GM19463 (cell line): ENCODE measurements around the gene SCYGR6.
A peak's percentile ranks its signal among the peaks of the same experiment; 100 is the strongest.
"Not testable (repeated sequence)": the region's sequence is repeated elsewhere in the genome, so short reads cannot be mapped to it uniquely, and the experiment has no call there.

Experiments
- ATAC-seq: cut with Tn5 transposase; IDR thresholded peaks from one replicate; pipeline ENCODE4 v1.9.1; 2021; ENCODE audit warnings: mild to moderate bottlenecking, moderate library complexity; ENCODE audit not compliant: unreplicated experiment

Gene SCYGR6

GRCh38 chr2:227724394-227725039 is at the start of gene SCYGR6:
SCYGR6 (minus strand) TSS chr2:227724757; CDS start chr2:227724757, 0 bp downstream.
- no peak for ATAC-seq

GRCh38 chr2:227774011-227774624 is 49.6 kb upstream of the SCYGR6 start:
- no peak for ATAC-seq

GRCh38 chr2:227772932-227773331 is 48.4 kb upstream of the SCYGR6 start:
- no peak for ATAC-seq

GRCh38 chr2:227772197-227772661 is 47.7 kb upstream of the SCYGR6 start:
- ATAC-seq, result no peak

GRCh38 chr2:227767830-227768229 is 43.3 kb upstream of the SCYGR6 start:
- ATAC-seq, result no peak

GRCh38 chr2:227766373-227766883 is 41.9 kb upstream of the SCYGR6 start:
- ATAC-seq, result peak; percentile 99

- ATAC-seq, result no peak
Measured at GRCh38 chr2:227765788-227766372, 41.3 kb upstream of the SCYGR6 start.

GRCh38 chr2:227761740-227762476 is 37.4 kb upstream of the SCYGR6 start:
- ATAC-seq, result no peak

GRCh38 chr2:227759411-227760118 is 35.0 kb upstream of the SCYGR6 start:
- ATAC-seq, result no peak

- ATAC-seq, result not testable (repeated sequence)
Measured at GRCh38 chr2:227756261-227756660, 31.7 kb upstream of the SCYGR6 start.

GRCh38 chr2:227748079-227748478 is 23.5 kb upstream of the SCYGR6 start:
- no peak for ATAC-seq

- ATAC-seq, result no peak
Measured at GRCh38 chr2:227745594-227745993, 21.0 kb upstream of the SCYGR6 start, which contains the start of gene SCYGR8. SCYGR8 (plus strand) TSS chr2:227745894; CDS start chr2:227745894, 0 bp downstream.

GRCh38 chr2:227740705-227741104 is 16.1 kb upstream of the SCYGR6 start:
- ATAC-seq, result not testable (repeated sequence)

GRCh38 chr2:227739351-227739750 is 14.8 kb upstream of the SCYGR6 start:
- no peak for ATAC-seq

- ATAC-seq, result no peak
Measured at GRCh38 chr2:227728035-227728434, 3.5 kb upstream of the SCYGR6 start, which contains the start of gene SCYGR7. SCYGR7 (plus strand) TSS chr2:227728335; CDS start chr2:227728335, 0 bp downstream.

- ATAC-seq, result not testable (repeated sequence)
Measured at GRCh38 chr2:227722821-227723220, 1.7 kb downstream of the SCYGR6 start.

- ATAC-seq, result no peak
Measured at GRCh38 chr2:227720680-227721079, 3.9 kb downstream of the SCYGR6 start.

- ATAC-seq, result no peak
Measured at GRCh38 chr2:227719641-227720040, 4.9 kb downstream of the SCYGR6 start.

- ATAC-seq, result no peak
Measured at GRCh38 chr2:227717687-227718567, 6.6 kb downstream of the SCYGR6 start, which contains the start of gene SLC19A3. SLC19A3 (minus strand) TSS chr2:227718028; CDS start chr2:227702318, 15,710 bp downstream.
